ENCODE results near the gene NHERF1.

The NHERF1 gene
- 83.7 to 116 (median 97.3) reads per million in 4 donors for total RNA-seq

- DNase-seq, result peak; percentile 84 to 94 (median 89)
Measured at GRCh38 chr17:74748529-74749278, at the start of gene NHERF1. Gene NHERF1, plus strand, starts transcription at chr17:74748628. Its CDS starts 219 bp downstream, at chr17:74748847.

- no peak for DNase-seq
Measured at GRCh38 chr17:74699236-74699635, 49.2 kb upstream of the NHERF1 start.

GRCh38 chr17:74702116-74702871 is 46.1 kb upstream of the NHERF1 start:
- DNase-seq, result no peak

GRCh38 chr17:74703311-74703710 is 45.1 kb upstream of the NHERF1 start:
- no peak for DNase-seq

GRCh38 chr17:74704544-74704943 is 43.9 kb upstream of the NHERF1 start:
- no peak for DNase-seq

GRCh38 chr17:74711058-74711824 is 37.2 kb upstream of the NHERF1 start:
- DNase-seq, result no peak

GRCh38 chr17:74712301-74712700 is 36.1 kb upstream of the NHERF1 start:
- DNase-seq, result no peak

- no peak for DNase-seq
Measured at GRCh38 chr17:74712756-74713155, 35.7 kb upstream of the NHERF1 start, which contains the start of gene CD300LF. Gene CD300LF, minus strand, starts transcription at chr17:74712923. Its CDS starts 57 bp downstream, at chr17:74712866.

GRCh38 chr17:74713171-74713755 is 35.2 kb upstream of the NHERF1 start:
- no peak for DNase-seq

- DNase-seq, result no peak
Measured at GRCh38 chr17:74715144-74715543, 33.3 kb upstream of the NHERF1 start.

- DNase-seq, result no peak
Measured at GRCh38 chr17:74720506-74720905, 27.9 kb upstream of the NHERF1 start.

- DNase-seq, result no peak
Measured at GRCh38 chr17:74722782-74723181, 25.6 kb upstream of the NHERF1 start.

- no peak for DNase-seq
Measured at GRCh38 chr17:74723891-74724290, 24.5 kb upstream of the NHERF1 start.

- no peak for DNase-seq
Measured at GRCh38 chr17:74725111-74725510, 23.3 kb upstream of the NHERF1 start.

GRCh38 chr17:74728033-74728701 is 20.3 kb upstream of the NHERF1 start:
- no peak for DNase-seq

GRCh38 chr17:74728702-74729075 is 19.7 kb upstream of the NHERF1 start:
- no peak for DNase-seq

GRCh38 chr17:74729368-74729767 is 19.1 kb upstream of the NHERF1 start:
- no peak for DNase-seq

GRCh38 chr17:74729866-74730265 is 18.6 kb upstream of the NHERF1 start:
- no peak for DNase-seq

- peak in 3 of 5 donors; percentile 34 to 83 (median 51) for DNase-seq
Measured at GRCh38 chr17:74730491-74731346, 17.7 kb upstream of the NHERF1 start.

GRCh38 chr17:74731347-74731605 is 17.2 kb upstream of the NHERF1 start:
- no peak for DNase-seq

- no peak for DNase-seq
Measured at GRCh38 chr17:74732042-74732867, 16.2 kb upstream of the NHERF1 start.

Measured in T-helper 1 cell (primary cell).